NOMO-1 (cell line): ENCODE data around the gene KANK3.
A peak's percentile ranks its signal among the peaks of the same experiment; 100 is the strongest.
"Not testable (repeated sequence)": the region's sequence is repeated elsewhere in the genome, so short reads cannot be mapped to it uniquely, and the experiment has no call there.

Source experiments
- DNase-seq, 2 experiments: peaks; one replicate each; lab custom pipeline; 2025; ENCODE audit not compliant: unreplicated experiment in 2 of 2; lab: John Stamatoyannopoulos, UW

The KANK3 gene

GRCh38 chr19:8342684-8343482 is at the start of gene KANK3:
KANK3 (minus strand) TSS chr19:8343262; CDS start chr19:8337828, 5,434 bp downstream.
- peak; percentile 80 to 89 for DNase-seq

GRCh38 chr19:8392017-8392591 is 49.0 kb upstream of the KANK3 start:
- no peak for DNase-seq

GRCh38 chr19:8391198-8392016 is 48.3 kb upstream of the KANK3 start:
- DNase-seq, result no peak

- DNase-seq, result peak; percentile 74 to 90
Observed at GRCh38 chr19:8390617-8390981, 47.5 kb upstream of the KANK3 start.

- peak; percentile 99 to 100 for DNase-seq
Observed at GRCh38 chr19:8389891-8390616, 47.0 kb upstream of the KANK3 start, which contains the start of gene RAB11B. RAB11B (plus strand) TSS chr19:8390360; CDS start chr19:8390417, 57 bp downstream.

GRCh38 chr19:8388612-8388958 is 45.5 kb upstream of the KANK3 start:
- DNase-seq, result no peak

- DNase-seq, result no peak
Observed at GRCh38 chr19:8387688-8388611, 44.9 kb upstream of the KANK3 start.

- DNase-seq, result no peak
Observed at GRCh38 chr19:8386990-8387389, 43.9 kb upstream of the KANK3 start.

GRCh38 chr19:8386419-8386818 is 43.4 kb upstream of the KANK3 start:
- not testable (repeated sequence) for DNase-seq

- not testable (repeated sequence) for DNase-seq
Observed at GRCh38 chr19:8385566-8385965, 42.5 kb upstream of the KANK3 start.

GRCh38 chr19:8385103-8385502 is 42.0 kb upstream of the KANK3 start:
- DNase-seq, result not testable (repeated sequence)

- not testable (repeated sequence) for DNase-seq
Observed at GRCh38 chr19:8384569-8384968, 41.5 kb upstream of the KANK3 start.

- not testable (repeated sequence) for DNase-seq
Observed at GRCh38 chr19:8379156-8379891, 36.3 kb upstream of the KANK3 start.

GRCh38 chr19:8377598-8377997 is 34.5 kb upstream of the KANK3 start:
- no peak for DNase-seq

GRCh38 chr19:8376373-8376974 is 33.4 kb upstream of the KANK3 start:
- DNase-seq, result not testable (repeated sequence)

GRCh38 chr19:8375766-8376165 is 32.7 kb upstream of the KANK3 start:
- not testable (repeated sequence) for DNase-seq

GRCh38 chr19:8373867-8374813 is 31.1 kb upstream of the KANK3 start:
- no peak for DNase-seq
